Ishikawa (cell line): ENCODE data around the gene SKOR1.

ENCODE experiments used
- CEBPB ChIP-seq: IDR thresholded peaks from 2 replicates; pipeline ENCODE4 v1.6.1; 2012
- CREB1 ChIP-seq: IDR thresholded peaks from 2 replicates; pipeline ENCODE4 v1.6.1; 2012; ENCODE audit warnings: low read depth
- EGR1 ChIP-seq: IDR thresholded peaks from 2 replicates; pipeline ENCODE4 v1.6.1; 2012
- EP300 ChIP-seq: IDR thresholded peaks from 2 replicates; pipeline ENCODE4 v1.6.1; 2012; ENCODE audit warnings: borderline replicate concordance
- FOXM1 ChIP-seq: IDR thresholded peaks from 2 replicates; pipeline ENCODE4 v1.6.1; 2012; ENCODE audit warnings: low read depth, borderline replicate concordance
- MAX ChIP-seq: IDR thresholded peaks from 2 replicates; pipeline ENCODE4 v1.6.1; 2012
- NFIC ChIP-seq: IDR thresholded peaks from 2 replicates; pipeline ENCODE4 v1.6.1; 2012
- RAD21 ChIP-seq: IDR thresholded peaks from 2 replicates; pipeline ENCODE4 v1.6.1; 2012; ENCODE audit warnings: low read depth
- REST ChIP-seq: IDR thresholded peaks from 2 replicates; pipeline ENCODE4 v1.6.1; 2012; ENCODE audit warnings: low read depth, mild to moderate bottlenecking
- TAF1 ChIP-seq: IDR thresholded peaks from 2 replicates; pipeline ENCODE4 v1.6.1; 2012; ENCODE audit warnings: low read depth, mild to moderate bottlenecking
- TCF12 ChIP-seq: IDR thresholded peaks from 2 replicates; pipeline ENCODE4 v1.6.1; 2012; ENCODE audit warnings: low read depth
- TEAD4 ChIP-seq: IDR thresholded peaks from 2 replicates; pipeline ENCODE4 v1.6.1; 2012
- USF1 ChIP-seq: IDR thresholded peaks from 2 replicates; pipeline ENCODE4 v1.6.1; 2012
- YY1 ChIP-seq: IDR thresholded peaks from 2 replicates; pipeline ENCODE4 v1.6.1; 2012; ENCODE audit warnings: low read depth
- ZBTB7A ChIP-seq: IDR thresholded peaks from 2 replicates; pipeline ENCODE4 v1.6.1; 2012; ENCODE audit warnings: low read depth

The SKOR1 gene

GRCh38 chr15:67833710-67834511 is 8.6 kb downstream of the SKOR1 start:
- TF ChIP-seq EGR1 (no peak), RAD21 (peak; percentile 43; the same call in 1 of the 2 replicates)

- TF ChIP-seq EGR1 (no peak), REST (no peak), EP300 (no peak), TAF1 (no peak), FOXM1 (no peak), ZBTB7A (no peak), TCF12 (no peak), RAD21 (no peak), USF1 (no peak), CEBPB (no peak), TEAD4 (no peak), YY1 (no peak)
Measured at GRCh38 chr15:67834581-67835296, 9.4 kb downstream of the SKOR1 start.

- TF ChIP-seq YY1: no peak
- no peak for TF ChIP-seq TEAD4
- no peak for TF ChIP-seq TAF1
- TF ChIP-seq EGR1: no peak
- TF ChIP-seq CREB1: no peak
- no peak for TF ChIP-seq REST
- no peak for TF ChIP-seq RAD21
- TF ChIP-seq MAX: no peak
Measured at GRCh38 chr15:67835297-67836133, 10.2 kb downstream of the SKOR1 start.

- TF ChIP-seq REST (no peak), TAF1 (no peak), NFIC (no peak), EGR1 (no peak), ZBTB7A (no peak), EP300 (no peak), USF1 (no peak), RAD21 (no peak), TEAD4 (no peak), YY1 (no peak), TCF12 (no peak), FOXM1 (no peak)
Measured at GRCh38 chr15:67836134-67836455, 10.8 kb downstream of the SKOR1 start.
